ENCODE results near the gene ITPR1. TPM values are rescaled to one million over a fixed set of nuclear protein-coding genes. Genes with fewer than 3 reads are reported as not detected.

ITPR1 gene
- total and polyA plus RNA-seq, 10 of the 15 experiments (the other 5 are each of a cell fraction or from before 2014, with no cell fraction given), result 12.2 to 239 (median 28.4) TPM

DNA sequence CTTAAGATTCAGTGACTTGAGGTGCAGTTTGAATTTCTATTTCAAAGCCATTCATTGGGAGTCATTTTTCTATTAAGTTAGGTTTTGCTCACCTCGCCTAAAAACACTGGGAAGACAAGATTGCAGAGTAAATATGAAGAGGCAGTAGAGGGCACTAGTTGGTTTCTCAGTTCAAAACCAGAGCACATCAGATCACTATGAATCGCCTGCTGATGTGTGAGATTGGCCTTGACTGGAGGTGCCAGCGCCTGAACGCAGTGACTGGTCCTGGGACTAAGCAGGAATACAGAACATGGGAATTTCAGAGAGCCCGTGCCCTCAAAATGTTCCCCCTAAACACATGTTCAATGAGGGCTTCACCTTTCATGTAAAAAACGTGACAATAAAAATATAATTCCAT, 229.0 kb downstream of the ITPR1 start:
- BruUV-seq (replicated peaks), result no TSS peak
- Histone ChIP-seq H3K27me3 (replicated peaks in 1 of 2; ENCODE audit: control insufficient read depth in 2 of 2, insufficient read depth in 2 of 2, low read length in 1 of 2) (no peaks in the 10 kb centered on the region), H3K4me2 (ENCODE audit: control insufficient read depth, insufficient read depth) (no peak overlapping the region), H3K4me3 (no peak overlapping the region), H3K79me2 (ENCODE audit: control insufficient read depth, insufficient read depth, low read length) (no peaks in the 10 kb centered on the region), H4K20me1 (ENCODE audit: control insufficient read depth, insufficient read depth) (no peaks in the 10 kb centered on the region), H3K9me3 (replicated peaks; ENCODE audit: control insufficient read depth, insufficient read depth, low read length) (no peaks in the 10 kb centered on the region), H3K9ac (ENCODE audit: control insufficient read depth, insufficient read depth, low read length) (no peak overlapping the region), H3K36me3 (ENCODE audit: control insufficient read depth in 2 of 2, insufficient read depth in 2 of 2, low read length in 1 of 2) (peaks cover 10% of the 10 kb centered on the region in 2 experiments), H3K4me1 (ENCODE audit: control insufficient read depth, insufficient read depth, low read length) (no peaks in the 10 kb centered on the region), H2AFZ (ENCODE audit: control insufficient read depth, low read depth, low read length) (no peak overlapping the region), H3K27ac (ENCODE audit: control insufficient read depth, insufficient read depth) (no peak overlapping the region)
- ATAC-seq, result peak; percentile 87
- in situ Hi-C loops (cut with MboI), result no loop called here
- intact Hi-C loops (cut with micrococcal nuclease; ENCODE audit: unreplicated experiment), result loop anchor here (1.0 to 5.0 kb wide), 4 partner anchors 32 to 335 kb away; no protein-coding TSS in a partner anchor
- ChIA-PET CTCF (interaction anchor here (0.6 to 7.0 kb wide), 16 partner anchors 11 to 338 kb away, joined by 3 to 81 read pairs (median 5); no protein-coding TSS in a partner anchor), SMC1A (ENCODE audit: uncharacterized antibody, unreplicated experiment) (interaction anchor here (1.0 to 23.0 kb wide), 11 partner anchors 10 to 341 kb away, joined by 3 to 429 read pairs (median 8); no protein-coding TSS in a partner anchor), POLR2A (interaction anchor here (0.6 to 4.3 kb wide), 3 partner anchors 28 to 34 kb away, joined by 3 to 25 read pairs (median 6); no protein-coding TSS in a partner anchor), RAD21 (ENCODE audit: unreplicated experiment) (interaction anchor here (0.9 to 13.5 kb wide), 9 partner anchors 10 to 333 kb away, joined by 3 to 264 read pairs (median 8); partner anchors contain the start of gene BHLHE40)
- DNase-seq (ENCODE audit: low read depth, low spot score), result no peak
- 94% methylated on average over 6 of the region's 6 CpGs for WGBS (ENCODE audit: insufficient coverage, insufficient replicate concordance, low lambda C conversion rate, missing lambda C conversion rate)
- FAIRE-seq, result no peak
- peak; percentile 70 for TF ChIP-seq MLLT1 (IDR thresholded peaks at IDR 0.05)
- TF ChIP-seq ZBTB33 (IDR thresholded peaks at IDR 0.05), result 0 out of 2 replicates have a peak, but pooled peaks have one; percentile 69
- peak; percentile 68; the same call in 1 of the 2 replicates for TF ChIP-seq SMC3 (IDR thresholded peaks at IDR 0.05; ENCODE audit: borderline replicate concordance, low read length)
- TF ChIP-seq ESRRA (IDR thresholded peaks at IDR 0.05; ENCODE audit: low read length), result no peak
- peak; percentile 38; the same call in 1 of the 2 replicates for TF ChIP-seq YY1 (IDR thresholded peaks at IDR 0.05; ENCODE audit: low read depth, low read length)
- TF ChIP-seq EED (IDR thresholded peaks at IDR 0.05; ENCODE audit: low read depth), result 0 out of 2 replicates have a peak, but pooled peaks have one; percentile 21
- TF ChIP-seq IRF4 (IDR thresholded peaks at IDR 0.05; ENCODE audit: low read depth, low read length), result peak; percentile 54; the same call in 1 of the 2 replicates
- TF ChIP-seq, protein P1, sequence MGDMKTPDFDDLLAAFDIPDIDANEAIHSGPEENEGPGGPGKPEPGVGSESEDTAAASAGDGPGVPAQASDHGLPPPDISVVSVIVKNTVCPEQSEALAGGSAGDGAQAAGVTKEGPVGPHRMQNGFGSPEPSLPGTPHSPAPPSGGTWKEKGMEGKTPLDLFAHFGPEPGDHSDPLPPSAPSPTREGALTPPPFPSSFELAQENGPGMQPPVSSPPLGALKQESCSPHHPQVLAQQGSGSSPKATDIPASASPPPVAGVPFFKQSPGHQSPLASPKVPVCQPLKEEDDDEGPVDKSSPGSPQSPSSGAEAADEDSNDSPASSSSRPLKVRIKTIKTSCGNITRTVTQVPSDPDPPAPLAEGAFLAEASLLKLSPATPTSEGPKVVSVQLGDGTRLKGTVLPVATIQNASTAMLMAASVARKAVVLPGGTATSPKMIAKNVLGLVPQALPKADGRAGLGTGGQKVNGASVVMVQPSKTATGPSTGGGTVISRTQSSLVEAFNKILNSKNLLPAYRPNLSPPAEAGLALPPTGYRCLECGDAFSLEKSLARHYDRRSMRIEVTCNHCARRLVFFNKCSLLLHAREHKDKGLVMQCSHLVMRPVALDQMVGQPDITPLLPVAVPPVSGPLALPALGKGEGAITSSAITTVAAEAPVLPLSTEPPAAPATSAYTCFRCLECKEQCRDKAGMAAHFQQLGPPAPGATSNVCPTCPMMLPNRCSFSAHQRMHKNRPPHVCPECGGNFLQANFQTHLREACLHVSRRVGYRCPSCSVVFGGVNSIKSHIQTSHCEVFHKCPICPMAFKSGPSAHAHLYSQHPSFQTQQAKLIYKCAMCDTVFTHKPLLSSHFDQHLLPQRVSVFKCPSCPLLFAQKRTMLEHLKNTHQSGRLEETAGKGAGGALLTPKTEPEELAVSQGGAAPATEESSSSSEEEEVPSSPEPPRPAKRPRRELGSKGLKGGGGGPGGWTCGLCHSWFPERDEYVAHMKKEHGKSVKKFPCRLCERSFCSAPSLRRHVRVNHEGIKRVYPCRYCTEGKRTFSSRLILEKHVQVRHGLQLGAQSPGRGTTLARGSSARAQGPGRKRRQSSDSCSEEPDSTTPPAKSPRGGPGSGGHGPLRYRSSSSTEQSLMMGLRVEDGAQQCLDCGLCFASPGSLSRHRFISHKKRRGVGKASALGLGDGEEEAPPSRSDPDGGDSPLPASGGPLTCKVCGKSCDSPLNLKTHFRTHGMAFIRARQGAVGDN (IDR thresholded peaks at IDR 0.05), result peak; percentile 49; the same call in 1 of the 2 replicates
- TF ChIP-seq TAF1 (IDR thresholded peaks at IDR 0.05; ENCODE audit: borderline replicate concordance, low read depth, low read length), result no peak
- 0 out of 2 replicates have a peak, but pooled peaks have one; percentile 23 for TF ChIP-seq FOXM1 (IDR thresholded peaks at IDR 0.05; ENCODE audit: low read depth, low read length)
- TF ChIP-seq NR2C2 (IDR thresholded peaks at IDR 0.05; ENCODE audit: borderline replicate concordance, control insufficient read depth, insufficient read length, low read depth), result no peak
- TF ChIP-seq IKZF2 (IDR thresholded peaks at IDR 0.05), result peak in 1 of 2 experiments; percentile 14; a peak in 1 of 4 replicates
- peak; percentile 85 for TF ChIP-seq RAD21 (IDR thresholded peaks at IDR 0.05; ENCODE audit: insufficient read depth, low read depth, low read length)
- TF ChIP-seq IKZF1 (conservative IDR thresholded peaks at IDR 0.05), result peak; percentile 40; the same call in 1 of the 2 replicates

Data from GM12878 (cell line).